ENCODE results near the gene FAM200B.

FAM200B gene

DNA sequence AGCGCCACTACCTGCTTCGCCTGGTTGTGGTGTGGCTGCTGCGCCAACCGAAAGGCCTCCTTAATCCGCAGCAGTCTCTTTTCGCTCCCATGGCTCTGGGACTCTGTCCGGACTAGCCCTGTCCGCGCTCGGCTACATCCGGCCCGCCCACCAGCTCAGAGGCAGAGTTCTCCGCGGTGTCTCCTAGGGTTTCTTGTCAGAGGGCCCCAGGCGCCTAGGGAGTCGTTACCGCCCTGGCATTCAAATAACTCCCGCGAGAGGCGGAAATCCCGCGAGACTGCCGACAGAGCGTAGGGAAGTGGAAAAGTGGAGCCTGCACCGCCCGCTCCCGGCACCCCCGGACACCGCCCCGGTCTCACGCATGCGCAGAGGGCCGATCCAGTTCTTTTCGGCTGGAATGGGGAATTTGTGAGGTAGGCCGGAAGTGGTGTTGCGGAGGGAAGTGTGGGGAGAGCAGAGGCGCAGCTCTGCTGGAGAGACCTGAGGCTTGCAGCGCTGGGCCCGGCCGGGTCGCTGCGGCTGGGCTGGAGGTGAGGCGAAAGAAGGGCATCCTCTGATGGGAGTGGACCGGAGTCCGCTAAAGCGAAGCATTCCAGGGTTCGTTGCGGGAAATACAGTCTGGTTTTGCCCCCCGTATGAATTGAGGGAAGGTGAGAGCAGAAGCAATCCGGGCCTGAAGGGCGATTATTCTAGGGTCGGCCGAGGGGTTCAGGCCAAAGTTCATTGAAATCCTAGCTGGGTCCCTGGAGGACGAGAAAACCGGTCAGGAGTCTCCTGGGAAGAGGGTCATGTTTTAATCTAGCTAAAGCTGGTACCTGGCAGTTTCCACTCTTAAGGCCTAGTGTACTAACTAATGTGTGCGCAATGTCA, at the start of gene FAM200B:
FAM200B (plus strand) TSS at position 456 of the 870 bp plus-strand sequence. CDS start 5,151 bp downstream, outside the sequence.
- TF ChIP-seq EZH2phosphoT487 (IDR thresholded peaks at IDR 0.05; ENCODE audit: low read depth) (no peak), CTCF (IDR thresholded peaks at IDR 0.05; ENCODE audit: low read depth, low read length) (no peak)
- H3K4me3 ChIP-seq (ENCODE audit: low read length), result peak within 1 kb of the TSS; percentile 98
- H3K27ac ChIP-seq (ENCODE audit: low read length), result peak within 1 kb of the TSS; percentile 67
- H3K79me2 ChIP-seq (ENCODE audit: low read length), result peaks cover 29% of the 10 kb centered on the region
- H3K27me3 ChIP-seq (ENCODE audit: low read depth, low read length), result no peaks in the 10 kb centered on the region
- peak within 1 kb of the TSS; percentile 98 for H3K9ac ChIP-seq (ENCODE audit: low read length)
- H4K20me1 ChIP-seq (ENCODE audit: insufficient read depth, low read length), result no peaks in the 10 kb centered on the region
- H3K4me2 ChIP-seq (ENCODE audit: low read length), result peak within 1 kb of the TSS; percentile 65
- H2AFZ ChIP-seq (ENCODE audit: low read depth, low read length), result peak within 1 kb of the TSS; percentile 100
- H3K9me3 ChIP-seq (ENCODE audit: insufficient read depth, low read length), result no peaks in the 10 kb centered on the region
- peaks cover 11% of the 10 kb centered on the region for H3K36me3 ChIP-seq (replicated peaks; ENCODE audit: low read depth, low read length)
- peaks cover 13% of the 10 kb centered on the region for H3K4me1 ChIP-seq (ENCODE audit: low read length)

DNA sequence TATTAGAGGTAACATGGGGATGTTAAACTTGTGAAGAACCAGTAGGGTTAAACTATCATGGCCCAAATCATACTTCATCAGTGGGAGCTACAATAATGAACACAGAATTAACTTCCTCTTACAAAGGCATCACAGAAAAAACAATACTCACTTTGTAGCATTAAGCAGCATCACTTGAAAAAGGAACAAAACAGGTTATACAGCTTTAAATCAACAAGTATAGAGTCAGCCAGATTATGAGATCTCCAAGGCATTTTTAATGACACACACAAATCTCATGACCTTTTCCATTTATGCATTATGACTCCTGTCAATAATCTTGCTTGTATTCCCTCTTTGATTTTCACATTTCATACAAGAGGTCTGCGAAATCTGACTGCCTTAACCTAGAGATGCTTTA, 44.8 kb upstream of the FAM200B start:
- Histone ChIP-seq H3K27ac (ENCODE audit: low read length) (no peak overlapping the region), H3K27me3 (ENCODE audit: low read depth, low read length) (no peaks in the 10 kb centered on the region), H3K4me2 (ENCODE audit: low read length) (no peak overlapping the region), H3K4me1 (ENCODE audit: low read length) (0 out of 2 replicates have a peak, but pooled peaks cover 3% of the 10 kb centered on the region), H3K9me3 (ENCODE audit: insufficient read depth, low read length) (no peaks in the 10 kb centered on the region), H4K20me1 (ENCODE audit: insufficient read depth, low read length) (no peaks in the 10 kb centered on the region), H3K4me3 (ENCODE audit: low read length) (no peak overlapping the region), H3K79me2 (ENCODE audit: low read length) (no peaks in the 10 kb centered on the region), H3K36me3 (replicated peaks; ENCODE audit: low read depth, low read length) (peaks cover 17% of the 10 kb centered on the region), H2AFZ (ENCODE audit: low read depth, low read length) (no peak overlapping the region), H3K9ac (ENCODE audit: low read length) (no peak overlapping the region)
- no peak for TF ChIP-seq CTCF (IDR thresholded peaks at IDR 0.05; ENCODE audit: low read depth, low read length)
- no peak for TF ChIP-seq EZH2phosphoT487 (IDR thresholded peaks at IDR 0.05; ENCODE audit: low read depth)

GRCh38 chr4:15638418-15638817, 43.2 kb upstream of the FAM200B start:
- Histone ChIP-seq H3K9me3 (ENCODE audit: insufficient read depth, low read length) (no peaks in the 10 kb centered on the region), H3K27me3 (ENCODE audit: low read depth, low read length) (no peaks in the 10 kb centered on the region), H3K36me3 (replicated peaks; ENCODE audit: low read depth, low read length) (peaks cover 14% of the 10 kb centered on the region), H3K9ac (ENCODE audit: low read length) (no peak overlapping the region), H3K4me1 (ENCODE audit: low read length) (0 out of 2 replicates have a peak, but pooled peaks cover 3% of the 10 kb centered on the region), H3K79me2 (ENCODE audit: low read length) (no peaks in the 10 kb centered on the region), H3K4me3 (ENCODE audit: low read length) (no peak overlapping the region), H3K4me2 (ENCODE audit: low read length) (no peak overlapping the region), H2AFZ (ENCODE audit: low read depth, low read length) (no peak overlapping the region), H4K20me1 (ENCODE audit: insufficient read depth, low read length) (no peaks in the 10 kb centered on the region), H3K27ac (ENCODE audit: low read length) (no peak overlapping the region)
- TF ChIP-seq CTCF (IDR thresholded peaks at IDR 0.05; ENCODE audit: low read depth, low read length) (no peak), EZH2phosphoT487 (IDR thresholded peaks at IDR 0.05; ENCODE audit: low read depth) (no peak)

- no peak overlapping the region for H3K4me2 ChIP-seq (ENCODE audit: low read length)
- H3K4me1 ChIP-seq (ENCODE audit: low read length), result peaks cover 16% of the 10 kb centered on the region
- H4K20me1 ChIP-seq (ENCODE audit: insufficient read depth, low read length), result peaks cover 9% of the 10 kb centered on the region
- no peak overlapping the region for H3K4me3 ChIP-seq (ENCODE audit: low read length)
- no peak overlapping the region for H3K9ac ChIP-seq (ENCODE audit: low read length)
- TF ChIP-seq EZH2phosphoT487 (IDR thresholded peaks at IDR 0.05; ENCODE audit: low read depth) (no peak), CTCF (IDR thresholded peaks at IDR 0.05; ENCODE audit: low read depth, low read length) (no peak)
- H3K9me3 ChIP-seq (ENCODE audit: insufficient read depth, low read length), result no peaks in the 10 kb centered on the region
- no peaks in the 10 kb centered on the region for H3K36me3 ChIP-seq (replicated peaks; ENCODE audit: low read depth, low read length)
- no peaks in the 10 kb centered on the region for H3K27me3 ChIP-seq (ENCODE audit: low read depth, low read length)
- H2AFZ ChIP-seq (ENCODE audit: low read depth, low read length), result no peak overlapping the region
- no peak overlapping the region for H3K27ac ChIP-seq (ENCODE audit: low read length)
- peaks cover 72% of the 10 kb centered on the region for H3K79me2 ChIP-seq (ENCODE audit: low read length)
Measured at GRCh38 chr4:15648600-15648999, 33.0 kb upstream of the FAM200B start.

All from OCI-LY3 (cell line).